GM12891 (cell line): ENCODE data around the gene CCNF.

Source experiments
- PAX5 ChIP-seq: IDR thresholded peaks from 2 replicates; pipeline ENCODE4 v1.6.1; 2011; ENCODE audit warnings: low read length, moderate library complexity, mild to moderate bottlenecking; ENCODE audit not compliant: insufficient read depth, severe bottlenecking
- POLR2A ChIP-seq: IDR thresholded peaks from 2 replicates; pipeline ENCODE4 v1.6.1; 2011; ENCODE audit warnings: low read depth, low read length, control low read depth
- POLR2AphosphoS5 ChIP-seq: IDR thresholded peaks from 2 replicates; pipeline ENCODE4 v1.6.1; 2011; ENCODE audit warnings: low read depth, low read length, control low read depth
- SPI1 ChIP-seq: IDR thresholded peaks from 2 replicates; pipeline ENCODE4 v1.6.1; 2011; ENCODE audit warnings: low read depth, low read length, control low read depth
- TAF1 ChIP-seq: IDR thresholded peaks from 2 replicates; pipeline ENCODE4 v1.6.1; 2011; ENCODE audit warnings: low read depth, low read length, control low read depth

DNA sequence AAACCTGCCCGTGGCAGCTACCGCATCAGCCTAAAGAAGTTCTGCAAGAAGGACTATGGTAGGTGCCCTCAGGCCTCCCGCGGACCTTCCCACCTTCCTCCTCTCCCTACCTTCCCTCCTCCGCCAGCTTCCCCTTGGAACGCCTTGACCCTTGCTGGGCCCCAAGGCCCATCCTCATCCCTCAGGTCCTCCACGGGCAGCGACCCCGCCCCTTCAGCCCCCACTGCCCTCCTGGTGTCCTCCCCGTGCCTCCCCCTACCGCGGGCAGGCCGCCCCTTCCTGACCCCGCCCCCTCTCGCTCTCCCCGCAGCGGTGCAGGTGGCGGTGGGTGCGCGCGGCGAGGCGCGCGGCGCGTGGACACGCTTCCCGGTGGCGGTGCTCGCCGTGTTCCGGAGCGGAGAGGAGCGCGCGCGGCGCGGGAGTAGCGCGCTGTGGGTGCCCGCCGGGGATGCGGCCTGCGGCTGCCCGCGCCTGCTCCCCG lies 44.2 kb downstream of the CCNF start:
- TF ChIP-seq POLR2AphosphoS5 (no peak), POLR2A (no peak), PAX5 (no peak), SPI1 (no peak), TAF1 (no peak)
